ENCODE measurements around the gene PPHLN1. TPM values are rescaled to one million over a fixed set of nuclear protein-coding genes. Genes with fewer than 3 reads are reported as not detected.

Gene PPHLN1
- total RNA-seq, 2 experiments from 2014 or later: 73.2 to 76.1 TPM

DNA sequence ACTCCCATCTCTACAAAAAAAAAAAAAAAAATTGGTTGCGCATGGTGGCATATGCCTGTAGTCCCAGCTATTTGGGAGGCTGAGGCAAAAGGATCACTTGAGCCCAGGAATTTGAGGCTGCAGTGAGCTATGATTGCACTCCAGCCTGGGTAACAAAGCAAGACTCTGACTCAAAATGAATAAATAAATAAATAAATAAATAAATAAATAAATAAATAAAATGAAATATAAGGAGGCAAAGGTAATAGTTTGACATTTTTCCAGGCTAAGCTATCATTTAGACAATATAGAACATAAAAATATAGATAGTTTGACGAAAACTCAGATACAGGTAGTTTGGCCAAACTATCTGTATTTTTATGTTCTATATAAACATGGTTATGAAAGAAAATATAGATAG is 40.5 kb upstream of the PPHLN1 start:
- H3K9me3 Mint-ChIP-seq: no peaks in the 10 kb centered on the region
- no peak overlapping the region for H3K4me3 Mint-ChIP-seq
- ATAC-seq (no peak), DNase-seq (no peak)
- H3K4me1 Mint-ChIP-seq (ENCODE audit: low read depth): peaks cover 2% of the 10 kb centered on the region
- TF ChIP-seq, protein P1, sequence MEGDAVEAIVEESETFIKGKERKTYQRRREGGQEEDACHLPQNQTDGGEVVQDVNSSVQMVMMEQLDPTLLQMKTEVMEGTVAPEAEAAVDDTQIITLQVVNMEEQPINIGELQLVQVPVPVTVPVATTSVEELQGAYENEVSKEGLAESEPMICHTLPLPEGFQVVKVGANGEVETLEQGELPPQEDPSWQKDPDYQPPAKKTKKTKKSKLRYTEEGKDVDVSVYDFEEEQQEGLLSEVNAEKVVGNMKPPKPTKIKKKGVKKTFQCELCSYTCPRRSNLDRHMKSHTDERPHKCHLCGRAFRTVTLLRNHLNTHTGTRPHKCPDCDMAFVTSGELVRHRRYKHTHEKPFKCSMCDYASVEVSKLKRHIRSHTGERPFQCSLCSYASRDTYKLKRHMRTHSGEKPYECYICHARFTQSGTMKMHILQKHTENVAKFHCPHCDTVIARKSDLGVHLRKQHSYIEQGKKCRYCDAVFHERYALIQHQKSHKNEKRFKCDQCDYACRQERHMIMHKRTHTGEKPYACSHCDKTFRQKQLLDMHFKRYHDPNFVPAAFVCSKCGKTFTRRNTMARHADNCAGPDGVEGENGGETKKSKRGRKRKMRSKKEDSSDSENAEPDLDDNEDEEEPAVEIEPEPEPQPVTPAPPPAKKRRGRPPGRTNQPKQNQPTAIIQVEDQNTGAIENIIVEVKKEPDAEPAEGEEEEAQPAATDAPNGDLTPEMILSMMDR (IDR thresholded peaks at IDR 0.05): no peak
- H3K36me3 Mint-ChIP-seq (ENCODE audit: low read depth): no peaks in the 10 kb centered on the region
- intact Hi-C loops (cut with micrococcal nuclease): no loop called here
- POLR2A ChIA-PET: interaction anchor here (0.6 kb wide), 1 partner anchor 200 kb away, joined by 3 read pairs; no protein-coding TSS in a partner anchor
- CTCF ChIA-PET: no interaction called here
- peaks cover 7% of the 10 kb centered on the region for H3K27me3 Mint-ChIP-seq
- no peak overlapping the region for H3K27ac Mint-ChIP-seq

DNA sequence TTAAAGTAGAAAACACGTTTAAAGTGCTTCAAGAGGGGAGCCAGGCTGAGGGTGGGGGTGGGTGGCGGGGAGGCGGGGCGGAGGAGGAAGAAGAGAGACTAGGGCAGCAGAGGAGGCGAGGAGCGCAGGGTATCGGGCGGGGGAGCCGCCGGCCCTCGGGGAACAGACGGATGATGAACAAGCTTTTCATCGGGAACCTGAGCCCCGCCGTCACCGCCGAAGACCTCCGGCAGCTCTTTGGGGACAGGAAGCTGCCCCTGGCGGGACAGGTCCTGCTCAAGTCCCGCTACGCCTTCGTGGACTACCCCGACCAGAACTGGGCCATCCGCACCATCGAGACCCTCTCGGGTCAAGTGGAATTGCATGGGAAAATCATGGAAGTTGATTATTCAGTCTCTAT is 39.2 kb upstream of the PPHLN1 start:
- H3K27ac Mint-ChIP-seq: no peak overlapping the region
- no peaks in the 10 kb centered on the region for H3K9me3 Mint-ChIP-seq
- peaks cover 2% of the 10 kb centered on the region for H3K4me1 Mint-ChIP-seq (ENCODE audit: low read depth)
- DNase-seq (no peak), ATAC-seq (no peak)
- intact Hi-C loops (cut with micrococcal nuclease): no loop called here
- H3K4me3 Mint-ChIP-seq: no peak overlapping the region
- TF ChIP-seq, protein P1 (IDR thresholded peaks at IDR 0.05): no peak
- POLR2A ChIA-PET: no interaction called here
- no peaks in the 10 kb centered on the region for H3K36me3 Mint-ChIP-seq (ENCODE audit: low read depth)
- CTCF ChIA-PET: no interaction called here
- peaks cover 7% of the 10 kb centered on the region for H3K27me3 Mint-ChIP-seq

DNA sequence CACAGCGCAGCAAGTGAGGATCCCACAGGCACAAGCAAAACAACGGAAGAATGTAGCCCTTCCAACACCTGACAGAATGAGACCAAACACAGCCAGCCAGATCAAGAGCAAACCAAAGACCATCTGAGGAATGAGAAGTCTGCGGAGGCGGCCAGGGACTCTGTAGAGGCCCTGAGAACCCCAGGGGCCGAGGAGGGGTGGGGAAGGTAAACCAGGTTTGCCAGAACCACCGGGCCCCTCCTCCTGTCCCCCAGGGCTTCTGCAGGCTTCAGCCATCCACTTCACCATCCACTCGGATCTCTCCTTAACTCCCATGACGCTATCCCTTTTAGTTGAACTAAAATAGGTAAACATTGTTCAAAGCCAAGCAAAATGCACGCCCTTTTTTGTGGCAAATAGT is 37.4 kb upstream of the PPHLN1 start:
- Mint-ChIP-seq H3K9me3 (no peaks in the 10 kb centered on the region), H3K4me3 (no peak overlapping the region), H3K4me1 (ENCODE audit: low read depth) (peaks cover 2% of the 10 kb centered on the region), H3K27me3 (peaks cover 7% of the 10 kb centered on the region), H3K27ac (no peak overlapping the region), H3K36me3 (ENCODE audit: low read depth) (no peaks in the 10 kb centered on the region)
- no peak for DNase-seq
- ChIA-PET CTCF (no interaction called here), POLR2A (no interaction called here)
- intact Hi-C loops (cut with micrococcal nuclease): no loop called here
- TF ChIP-seq, protein P1 (IDR thresholded peaks at IDR 0.05): no peak
- no peak for ATAC-seq

DNA sequence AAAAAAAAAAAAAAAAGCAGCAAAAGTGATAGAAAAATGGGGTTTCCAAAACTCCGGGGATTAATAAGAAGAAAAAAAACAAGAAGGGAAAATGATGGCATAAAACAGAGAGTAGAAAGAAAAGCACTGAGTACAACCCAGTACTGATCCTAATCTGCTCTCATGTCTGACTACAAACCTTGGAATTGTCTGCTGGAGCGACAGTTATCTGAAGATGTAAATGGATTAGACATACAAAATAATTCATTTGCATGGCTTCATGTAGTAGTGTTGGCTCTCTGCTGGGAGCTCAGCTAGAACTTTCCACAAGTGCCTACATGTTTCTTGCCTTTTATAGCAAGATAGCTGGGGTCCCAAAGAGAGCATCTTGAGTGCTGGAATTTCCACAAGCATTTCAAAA is 34.3 kb upstream of the PPHLN1 start:
- Mint-ChIP-seq H3K4me3 (no peak overlapping the region), H3K27me3 (peaks cover 7% of the 10 kb centered on the region), H3K36me3 (ENCODE audit: low read depth) (no peaks in the 10 kb centered on the region), H3K9me3 (no peaks in the 10 kb centered on the region), H3K4me1 (ENCODE audit: low read depth) (no peaks in the 10 kb centered on the region), H3K27ac (no peak overlapping the region)
- CTCF ChIA-PET: no interaction called here
- ATAC-seq (no peak), DNase-seq (no peak)
- intact Hi-C loops (cut with micrococcal nuclease): no loop called here
- TF ChIP-seq, protein P1 (IDR thresholded peaks at IDR 0.05): no peak
- POLR2A ChIA-PET: no interaction called here

DNA sequence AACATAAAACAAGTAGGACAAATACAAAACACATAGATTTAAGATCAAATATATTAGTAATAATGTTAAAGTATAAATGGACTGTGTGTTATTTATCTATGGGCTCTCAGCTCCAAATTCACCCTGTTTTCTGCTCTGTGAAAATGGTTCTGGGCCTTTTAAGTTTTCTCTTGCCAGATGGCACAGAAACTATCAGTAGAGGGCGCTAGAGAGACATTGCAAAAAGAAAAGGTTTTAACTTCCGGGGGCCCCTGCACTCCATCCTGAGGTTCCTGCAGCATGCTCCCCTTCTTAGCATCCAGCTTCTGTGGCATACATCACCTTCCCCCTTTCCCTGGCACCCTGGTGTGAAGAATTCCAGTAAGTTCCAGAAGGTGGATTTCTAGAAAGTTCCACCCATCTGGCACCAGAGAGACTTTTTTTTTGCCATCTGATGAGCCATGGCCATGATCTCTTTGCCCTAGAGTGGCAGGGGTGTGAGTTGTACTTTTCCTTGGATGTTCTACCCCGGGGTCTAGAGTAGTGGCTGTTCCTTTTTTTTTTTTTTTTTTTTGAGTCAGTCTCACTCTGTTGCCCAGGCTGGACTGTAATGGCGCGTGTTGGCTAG is 29.4 kb upstream of the PPHLN1 start:
- Mint-ChIP-seq H3K4me1 (ENCODE audit: low read depth) (peaks cover 17% of the 10 kb centered on the region), H3K36me3 (ENCODE audit: low read depth) (no peaks in the 10 kb centered on the region), H3K27me3 (no peaks in the 10 kb centered on the region), H3K4me3 (no peak overlapping the region), H3K9me3 (no peaks in the 10 kb centered on the region), H3K27ac (no peak overlapping the region)
- no peak for ATAC-seq
- intact Hi-C loops (cut with micrococcal nuclease): no loop called here
- ChIA-PET CTCF (interaction anchor here (0.5 to 1.7 kb wide), 10 partner anchors 11 to 170 kb away, joined by 3 to 7 read pairs (median 4); no protein-coding TSS in a partner anchor), POLR2A (interaction anchor here (0.6 kb wide), 1 partner anchor 81 kb away, joined by 3 read pairs; no protein-coding TSS in a partner anchor)
- DNase-seq: peak; percentile 24
- TF ChIP-seq, protein P1 (IDR thresholded peaks at IDR 0.05): peak; percentile 71

All from activated CD8-positive, alpha-beta T cell treated with anti-CD3 and anti-CD28 coated beads for 36 hours (primary cell).